RWPE2 (cell line): ENCODE data around the gene CHCHD6.

Source experiments
- ATAC-seq: fragments of 200-7000 bp; cut with Tn5 transposase; 3 replicates; pipeline ENCODE4 v1.9.1; 2021; ENCODE audit warnings: low read depth
- DNase-seq: peaks from one replicate; pipeline ENCODE4 v3.0.0-alpha.2; 2020; ENCODE audit warnings: low spot score
- H3K27ac ChIP-seq: fragments of 450-650 bp; 2 replicates; pipeline ENCODE4 v1.5.1; 2017; ENCODE audit warnings: mild to moderate bottlenecking; ENCODE audit not compliant: poor library complexity, severe bottlenecking
- H3K27me3 ChIP-seq: fragments of 250-450 bp; sonication (Bioruptor Pico); 2 replicates; pipeline ENCODE4 v1.5.1; 2021; ENCODE audit warnings: mild to moderate bottlenecking, moderate library complexity; ENCODE audit not compliant: insufficient read depth, poor library complexity, severe bottlenecking
- H3K36me3 ChIP-seq: fragments of 250-450 bp; sonication (Bioruptor Pico); 2 replicates; pipeline ENCODE4 v1.5.1; 2020; ENCODE audit warnings: low read depth, mild to moderate bottlenecking, moderate library complexity
- H3K4me1 ChIP-seq: fragments of 250-450 bp; sonication (Bioruptor Pico); 2 replicates; pipeline ENCODE4 v1.5.1; 2021; ENCODE audit warnings: mild to moderate bottlenecking, moderate library complexity; ENCODE audit not compliant: insufficient read depth, poor library complexity, severe bottlenecking
- H3K4me3 ChIP-seq: fragments of 250-450 bp; sonication (Bioruptor Pico); 2 replicates; pipeline ENCODE4 v1.5.1; 2021; ENCODE audit warnings: mild to moderate bottlenecking, moderate library complexity; ENCODE audit not compliant: severe bottlenecking
- H3K9me3 ChIP-seq: fragments of 250-450 bp; sonication (Bioruptor Pico); 2 replicates; pipeline ENCODE4 v1.5.1; 2021; ENCODE audit warnings: mild to moderate bottlenecking, moderate library complexity; ENCODE audit not compliant: severe bottlenecking
- TF ChIP-seq, protein P1 (sequence below): fragments of 450-650 bp; IDR thresholded peaks from one replicate; pipeline ENCODE4 v1.5.1; 2017; ENCODE audit warnings: mild to moderate bottlenecking, moderate library complexity; ENCODE audit not compliant: poor library complexity, severe bottlenecking

The CHCHD6 gene

DNA sequence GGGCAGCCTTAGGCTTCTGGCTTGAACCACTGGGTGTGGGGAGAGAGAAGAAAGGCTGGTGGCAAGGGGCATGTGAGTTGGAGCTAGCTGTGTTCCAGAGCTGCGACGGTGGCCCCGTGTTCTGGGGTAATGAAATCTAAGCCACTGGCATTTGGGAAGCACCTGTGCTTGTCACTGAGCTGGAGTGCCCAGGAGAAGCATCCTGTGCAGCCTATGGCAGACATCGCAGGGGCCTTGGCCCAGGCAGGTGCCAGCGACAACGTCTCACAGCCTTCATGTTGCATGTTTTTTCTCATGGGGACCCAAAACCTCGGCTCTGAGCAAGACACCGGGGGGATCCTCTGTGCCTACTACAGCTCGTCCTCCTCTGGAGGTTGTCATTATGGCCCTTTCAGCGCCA is 187.8 kb downstream of the CHCHD6 start:
- ATAC-seq (no peak), DNase-seq (no peak)
- no peak overlapping the region for H3K27ac ChIP-seq
- no peaks in the 10 kb centered on the region for H3K27me3 ChIP-seq
- H3K4me1 ChIP-seq = peaks cover 31% of the 10 kb centered on the region
- TF ChIP-seq, protein P1, sequence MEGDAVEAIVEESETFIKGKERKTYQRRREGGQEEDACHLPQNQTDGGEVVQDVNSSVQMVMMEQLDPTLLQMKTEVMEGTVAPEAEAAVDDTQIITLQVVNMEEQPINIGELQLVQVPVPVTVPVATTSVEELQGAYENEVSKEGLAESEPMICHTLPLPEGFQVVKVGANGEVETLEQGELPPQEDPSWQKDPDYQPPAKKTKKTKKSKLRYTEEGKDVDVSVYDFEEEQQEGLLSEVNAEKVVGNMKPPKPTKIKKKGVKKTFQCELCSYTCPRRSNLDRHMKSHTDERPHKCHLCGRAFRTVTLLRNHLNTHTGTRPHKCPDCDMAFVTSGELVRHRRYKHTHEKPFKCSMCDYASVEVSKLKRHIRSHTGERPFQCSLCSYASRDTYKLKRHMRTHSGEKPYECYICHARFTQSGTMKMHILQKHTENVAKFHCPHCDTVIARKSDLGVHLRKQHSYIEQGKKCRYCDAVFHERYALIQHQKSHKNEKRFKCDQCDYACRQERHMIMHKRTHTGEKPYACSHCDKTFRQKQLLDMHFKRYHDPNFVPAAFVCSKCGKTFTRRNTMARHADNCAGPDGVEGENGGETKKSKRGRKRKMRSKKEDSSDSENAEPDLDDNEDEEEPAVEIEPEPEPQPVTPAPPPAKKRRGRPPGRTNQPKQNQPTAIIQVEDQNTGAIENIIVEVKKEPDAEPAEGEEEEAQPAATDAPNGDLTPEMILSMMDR = no peak
- no peaks in the 10 kb centered on the region for H3K36me3 ChIP-seq
- H3K9me3 ChIP-seq = no peaks in the 10 kb centered on the region
- no peak overlapping the region for H3K4me3 ChIP-seq

DNA sequence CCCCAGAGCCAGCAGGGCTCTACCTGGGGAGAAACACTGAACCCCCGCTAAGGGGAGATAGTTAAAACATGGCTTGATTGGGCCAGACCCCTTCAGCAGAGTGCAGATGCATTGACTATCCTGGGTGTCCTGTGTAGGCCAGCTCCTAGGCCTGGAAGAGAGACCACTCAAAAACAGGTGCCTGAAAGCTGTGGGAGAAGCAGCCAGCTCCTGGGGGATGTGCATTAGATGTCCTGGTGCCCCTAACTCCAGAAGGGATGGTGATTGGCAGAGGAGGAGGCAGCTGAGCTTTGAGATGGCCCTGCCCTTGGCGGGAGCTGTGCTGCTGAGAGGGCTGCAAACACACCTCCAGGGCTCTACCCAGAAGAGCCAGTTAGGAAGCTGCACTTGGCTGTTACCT is 189.6 kb downstream of the CHCHD6 start:
- TF ChIP-seq, protein P1 = no peak
- Histone ChIP-seq H3K4me3 (no peak overlapping the region), H3K36me3 (no peaks in the 10 kb centered on the region), H3K27ac (peak overlapping the region; percentile 33), H3K27me3 (no peaks in the 10 kb centered on the region), H3K9me3 (no peaks in the 10 kb centered on the region), H3K4me1 (peaks cover 30% of the 10 kb centered on the region)
- ATAC-seq = no peak
- DNase-seq = no peak

DNA sequence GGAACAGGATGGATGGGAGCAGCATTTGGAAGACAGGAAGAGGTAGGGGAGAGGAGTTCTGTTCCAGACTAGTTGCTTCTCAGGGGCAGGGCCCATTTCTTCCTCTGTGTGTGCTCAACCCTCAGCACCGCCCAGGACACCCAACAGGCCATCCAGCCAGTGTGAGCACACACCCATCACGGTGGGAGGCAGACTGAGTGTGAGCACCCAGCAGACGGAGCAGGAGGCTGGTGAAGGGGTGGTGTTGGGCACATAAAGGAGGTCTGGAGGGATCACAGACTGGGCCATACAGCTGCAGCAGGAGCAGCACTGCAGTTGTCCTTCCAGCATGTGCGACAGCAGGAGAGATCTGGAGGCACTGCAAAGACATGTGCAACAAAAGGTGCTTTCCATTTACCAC is 190.4 kb downstream of the CHCHD6 start:
- H3K4me3 ChIP-seq = no peak overlapping the region
- H3K9me3 ChIP-seq = no peaks in the 10 kb centered on the region
- no peaks in the 10 kb centered on the region for H3K36me3 ChIP-seq
- H3K4me1 ChIP-seq = peaks cover 30% of the 10 kb centered on the region
- DNase-seq (no peak), ATAC-seq (no peak)
- H3K27ac ChIP-seq = peak overlapping the region; percentile 49
- TF ChIP-seq, protein P1 = no peak
- no peaks in the 10 kb centered on the region for H3K27me3 ChIP-seq

DNA sequence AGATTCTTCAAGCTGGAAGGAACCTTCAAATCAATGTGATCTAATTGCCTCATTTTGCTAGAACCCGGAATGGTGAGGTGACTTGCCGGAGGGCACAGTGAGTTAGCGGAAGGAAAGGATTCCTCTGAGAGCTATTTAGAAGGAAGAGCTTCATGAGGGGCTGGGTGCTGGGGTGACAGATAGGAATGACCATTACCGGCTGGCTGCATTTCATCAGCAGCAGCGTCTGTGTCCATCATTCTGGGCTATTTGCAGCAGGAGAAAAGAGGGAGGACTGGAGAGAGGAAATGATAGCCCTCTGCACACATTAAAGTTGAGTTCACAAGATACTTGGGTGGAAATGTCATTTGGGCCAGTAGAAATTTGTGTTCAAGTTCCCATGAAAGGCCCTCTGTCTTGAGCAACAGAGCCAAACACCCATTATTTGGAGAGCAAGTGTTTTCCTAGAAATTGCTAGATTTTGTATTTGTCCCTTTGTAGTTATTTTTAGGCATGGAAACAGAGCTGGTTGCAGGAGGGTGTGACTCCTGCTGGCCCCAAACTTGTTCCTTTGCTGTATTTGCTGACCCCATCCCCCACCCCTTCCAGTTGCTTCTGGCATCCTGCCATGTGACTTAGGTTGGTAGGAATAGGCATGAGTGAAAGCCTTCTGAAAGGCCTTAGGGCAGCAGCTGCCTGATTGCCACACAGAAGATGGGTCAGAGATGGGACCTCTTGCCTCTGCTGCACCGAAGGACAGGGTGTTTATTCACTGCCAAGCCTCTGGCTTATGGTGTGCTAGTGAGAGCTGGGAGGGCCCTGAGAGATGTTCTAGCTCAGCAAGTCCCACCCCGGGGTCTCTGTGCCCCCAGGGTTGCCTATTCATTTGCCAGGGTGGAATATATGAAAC is 191.4 kb downstream of the CHCHD6 start:
- no peaks in the 10 kb centered on the region for H3K9me3 ChIP-seq
- H3K4me1 ChIP-seq = peaks cover 30% of the 10 kb centered on the region
- no peak overlapping the region for H3K4me3 ChIP-seq
- peak; percentile 85 for ATAC-seq
- no peaks in the 10 kb centered on the region for H3K27me3 ChIP-seq
- peak overlapping the region; percentile 49 for H3K27ac ChIP-seq
- DNase-seq = no peak
- TF ChIP-seq, protein P1 = no peak
- no peaks in the 10 kb centered on the region for H3K36me3 ChIP-seq

DNA sequence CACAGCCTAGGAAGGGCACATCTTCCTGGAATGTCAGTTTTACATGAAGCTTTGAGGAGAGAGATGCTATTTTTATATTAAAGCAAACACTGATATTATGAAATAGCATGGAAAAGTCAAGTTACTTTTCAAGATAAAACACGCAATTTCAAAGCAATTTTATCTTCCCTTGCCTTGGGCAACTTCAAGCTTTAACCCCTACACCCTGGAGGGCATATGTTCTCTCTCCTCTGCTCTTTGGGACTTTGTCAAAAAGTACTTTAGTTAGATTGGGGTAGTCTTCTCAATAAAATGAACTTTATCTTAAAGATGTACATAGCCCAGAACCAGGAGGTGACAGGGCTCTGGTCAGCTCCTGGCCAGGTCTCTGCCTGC is 192.0 kb downstream of the CHCHD6 start:
- Histone ChIP-seq H3K27me3 (no peaks in the 10 kb centered on the region), H3K36me3 (no peaks in the 10 kb centered on the region)
- ATAC-seq = no peak; the same call in 2 of the 3 replicates

More for the DNA sequence above, 192.0 kb downstream of the CHCHD6 start:
- H3K9me3 ChIP-seq = no peaks in the 10 kb centered on the region
- H3K4me1 ChIP-seq = peaks cover 30% of the 10 kb centered on the region
- TF ChIP-seq, protein P1 = no peak
- H3K27ac ChIP-seq = peak overlapping the region; percentile 49
- H3K4me3 ChIP-seq = no peak overlapping the region
- no peak for DNase-seq
